Uterus (tissue), 2 donors: Measurements from ENCODE around the gene CADPS2.

Source experiments
- POLR2A ChIP-seq, 2 donors: fragments of 450-650 bp; IDR thresholded peaks; one replicate each; pipeline ENCODE4 v1.6.1; 2016; ENCODE audit warnings: antibody characterized with exemption in 2 of 2, mild to moderate bottlenecking in 1 of 2, moderate library complexity in 1 of 2
- TF ChIP-seq, protein P1 (sequence below), 4 experiments: fragments of 200-600 bp in 2 of 4; fragments of 450-650 bp in 2 of 4; sonication (generic) in 2 of 4; IDR thresholded peaks; one replicate each; pipeline ENCODE4 v1.5.1; 2016 to 2019; ENCODE audit warnings: antibody characterized with exemption in 4 of 4, mild to moderate bottlenecking in 2 of 4, moderate library complexity in 1 of 4

DNA sequence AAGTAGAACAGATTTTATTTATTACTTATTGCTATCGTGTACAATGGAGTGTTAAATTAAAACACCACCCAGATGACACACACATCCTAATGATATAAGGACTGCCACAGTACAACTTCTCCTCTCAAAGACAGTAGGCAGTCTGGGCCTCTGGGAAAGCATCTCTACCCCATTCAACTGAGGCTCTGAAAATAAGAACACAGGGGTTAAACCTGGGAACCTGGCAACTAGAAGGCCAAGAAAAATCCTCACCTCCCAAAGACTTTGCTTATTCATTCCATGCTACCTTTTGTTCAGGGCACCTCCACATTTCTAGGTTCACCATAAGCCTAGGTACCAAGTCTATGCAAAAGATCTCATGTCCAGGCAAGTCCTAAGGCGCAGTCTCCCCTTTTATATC lies 456.3 kb downstream of the CADPS2 start:
- TF ChIP-seq, protein P1, sequence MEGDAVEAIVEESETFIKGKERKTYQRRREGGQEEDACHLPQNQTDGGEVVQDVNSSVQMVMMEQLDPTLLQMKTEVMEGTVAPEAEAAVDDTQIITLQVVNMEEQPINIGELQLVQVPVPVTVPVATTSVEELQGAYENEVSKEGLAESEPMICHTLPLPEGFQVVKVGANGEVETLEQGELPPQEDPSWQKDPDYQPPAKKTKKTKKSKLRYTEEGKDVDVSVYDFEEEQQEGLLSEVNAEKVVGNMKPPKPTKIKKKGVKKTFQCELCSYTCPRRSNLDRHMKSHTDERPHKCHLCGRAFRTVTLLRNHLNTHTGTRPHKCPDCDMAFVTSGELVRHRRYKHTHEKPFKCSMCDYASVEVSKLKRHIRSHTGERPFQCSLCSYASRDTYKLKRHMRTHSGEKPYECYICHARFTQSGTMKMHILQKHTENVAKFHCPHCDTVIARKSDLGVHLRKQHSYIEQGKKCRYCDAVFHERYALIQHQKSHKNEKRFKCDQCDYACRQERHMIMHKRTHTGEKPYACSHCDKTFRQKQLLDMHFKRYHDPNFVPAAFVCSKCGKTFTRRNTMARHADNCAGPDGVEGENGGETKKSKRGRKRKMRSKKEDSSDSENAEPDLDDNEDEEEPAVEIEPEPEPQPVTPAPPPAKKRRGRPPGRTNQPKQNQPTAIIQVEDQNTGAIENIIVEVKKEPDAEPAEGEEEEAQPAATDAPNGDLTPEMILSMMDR (IDR thresholded peaks at IDR 0.05), result no peak
- TF ChIP-seq POLR2A (IDR thresholded peaks at IDR 0.05), result no peak
